SU-DHL-6 (cell line): Measurements from ENCODE around the gene CRYAB.
"Not testable (repeated sequence)": the region's sequence is repeated elsewhere in the genome, so short reads cannot be mapped to it uniquely, and the experiment has no call there.

Experiments
- EZH2phosphoT487 ChIP-seq: fragments of 200-600 bp; sonication (generic), shearing (Covaris generic); conservative IDR thresholded peaks from 2 replicates; pipeline ENCODE4 v1.6.1; 2018; ENCODE audit warnings: mild to moderate bottlenecking, antibody characterized with exemption, low read length, moderate library complexity, mixed read lengths
- TF ChIP-seq, protein P1 (sequence below): fragments of 200-600 bp; sonication (generic); IDR thresholded peaks from one replicate; pipeline ENCODE4 v1.5.1; 2017; ENCODE audit warnings: antibody characterized with exemption, mild to moderate bottlenecking, low read length, moderate library complexity; ENCODE audit not compliant: insufficient read depth, poor library complexity, severe bottlenecking

DNA sequence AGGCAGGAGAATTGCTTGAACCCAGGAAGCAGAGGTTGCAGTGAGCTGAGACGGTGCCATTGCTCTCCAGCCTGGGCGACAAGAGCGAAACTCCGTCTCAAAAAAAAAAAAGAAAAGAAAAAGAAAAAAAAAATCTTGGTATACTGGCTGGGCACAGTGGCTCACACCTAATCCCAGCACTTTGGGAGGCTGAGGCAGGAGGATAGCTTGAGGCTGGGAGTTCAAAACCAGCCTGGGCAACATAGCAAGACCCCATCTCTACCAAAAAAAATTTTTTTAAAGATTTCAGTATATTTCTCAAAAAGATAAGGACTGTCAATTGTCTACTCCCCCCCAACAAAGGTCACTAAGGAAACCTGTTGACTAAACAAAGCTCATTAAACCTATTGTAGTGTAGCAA, 26.5 kb downstream of the CRYAB start:
- TF ChIP-seq, protein P1, sequence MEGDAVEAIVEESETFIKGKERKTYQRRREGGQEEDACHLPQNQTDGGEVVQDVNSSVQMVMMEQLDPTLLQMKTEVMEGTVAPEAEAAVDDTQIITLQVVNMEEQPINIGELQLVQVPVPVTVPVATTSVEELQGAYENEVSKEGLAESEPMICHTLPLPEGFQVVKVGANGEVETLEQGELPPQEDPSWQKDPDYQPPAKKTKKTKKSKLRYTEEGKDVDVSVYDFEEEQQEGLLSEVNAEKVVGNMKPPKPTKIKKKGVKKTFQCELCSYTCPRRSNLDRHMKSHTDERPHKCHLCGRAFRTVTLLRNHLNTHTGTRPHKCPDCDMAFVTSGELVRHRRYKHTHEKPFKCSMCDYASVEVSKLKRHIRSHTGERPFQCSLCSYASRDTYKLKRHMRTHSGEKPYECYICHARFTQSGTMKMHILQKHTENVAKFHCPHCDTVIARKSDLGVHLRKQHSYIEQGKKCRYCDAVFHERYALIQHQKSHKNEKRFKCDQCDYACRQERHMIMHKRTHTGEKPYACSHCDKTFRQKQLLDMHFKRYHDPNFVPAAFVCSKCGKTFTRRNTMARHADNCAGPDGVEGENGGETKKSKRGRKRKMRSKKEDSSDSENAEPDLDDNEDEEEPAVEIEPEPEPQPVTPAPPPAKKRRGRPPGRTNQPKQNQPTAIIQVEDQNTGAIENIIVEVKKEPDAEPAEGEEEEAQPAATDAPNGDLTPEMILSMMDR = not testable (repeated sequence)
- not testable (repeated sequence) for TF ChIP-seq EZH2phosphoT487
